Gastroesophageal sphincter (tissue), 3 donors: ENCODE results near the gene LDLRAD4.

Source experiments
- EP300 ChIP-seq: sonication (generic); formaldehyde crosslinking; IDR thresholded peaks from one replicate; pipeline ENCODE4 v1.6.1; 2017; ENCODE audit warnings: antibody characterized with exemption, mild to moderate bottlenecking
- POLR2AphosphoS5 ChIP-seq: sonication (generic); formaldehyde crosslinking; IDR thresholded peaks from one replicate; pipeline ENCODE4 v1.6.1; 2017; ENCODE audit warnings: antibody characterized with exemption
- TF ChIP-seq, protein P1 (sequence below), 4 experiments: fragments of 200-600 bp in 2 of 4; fragments of 450-650 bp in 2 of 4; sonication (generic) in 1 of 4; IDR thresholded peaks; one replicate each; pipeline ENCODE4 v1.5.1; 2017 to 2019; ENCODE audit warnings: antibody characterized with exemption in 4 of 4, mild to moderate bottlenecking in 2 of 4, moderate library complexity in 2 of 4

GRCh38 chr18:13291299-13291698 is 72.7 kb downstream of the LDLRAD4 start:
- TF ChIP-seq, protein P1, sequence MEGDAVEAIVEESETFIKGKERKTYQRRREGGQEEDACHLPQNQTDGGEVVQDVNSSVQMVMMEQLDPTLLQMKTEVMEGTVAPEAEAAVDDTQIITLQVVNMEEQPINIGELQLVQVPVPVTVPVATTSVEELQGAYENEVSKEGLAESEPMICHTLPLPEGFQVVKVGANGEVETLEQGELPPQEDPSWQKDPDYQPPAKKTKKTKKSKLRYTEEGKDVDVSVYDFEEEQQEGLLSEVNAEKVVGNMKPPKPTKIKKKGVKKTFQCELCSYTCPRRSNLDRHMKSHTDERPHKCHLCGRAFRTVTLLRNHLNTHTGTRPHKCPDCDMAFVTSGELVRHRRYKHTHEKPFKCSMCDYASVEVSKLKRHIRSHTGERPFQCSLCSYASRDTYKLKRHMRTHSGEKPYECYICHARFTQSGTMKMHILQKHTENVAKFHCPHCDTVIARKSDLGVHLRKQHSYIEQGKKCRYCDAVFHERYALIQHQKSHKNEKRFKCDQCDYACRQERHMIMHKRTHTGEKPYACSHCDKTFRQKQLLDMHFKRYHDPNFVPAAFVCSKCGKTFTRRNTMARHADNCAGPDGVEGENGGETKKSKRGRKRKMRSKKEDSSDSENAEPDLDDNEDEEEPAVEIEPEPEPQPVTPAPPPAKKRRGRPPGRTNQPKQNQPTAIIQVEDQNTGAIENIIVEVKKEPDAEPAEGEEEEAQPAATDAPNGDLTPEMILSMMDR (IDR thresholded peaks at IDR 0.05) = no peak
- TF ChIP-seq POLR2AphosphoS5 = no peak
- no peak for TF ChIP-seq EP300
